HG02884 (cell line): ENCODE results near the gene TCHHL1.

ENCODE experiments used
- ATAC-seq: cut with Tn5 transposase; IDR thresholded peaks from one replicate; pipeline ENCODE4 v1.9.1; 2021; ENCODE audit warnings: mild to moderate bottlenecking, moderate library complexity; ENCODE audit not compliant: unreplicated experiment

The TCHHL1 gene

DNA sequence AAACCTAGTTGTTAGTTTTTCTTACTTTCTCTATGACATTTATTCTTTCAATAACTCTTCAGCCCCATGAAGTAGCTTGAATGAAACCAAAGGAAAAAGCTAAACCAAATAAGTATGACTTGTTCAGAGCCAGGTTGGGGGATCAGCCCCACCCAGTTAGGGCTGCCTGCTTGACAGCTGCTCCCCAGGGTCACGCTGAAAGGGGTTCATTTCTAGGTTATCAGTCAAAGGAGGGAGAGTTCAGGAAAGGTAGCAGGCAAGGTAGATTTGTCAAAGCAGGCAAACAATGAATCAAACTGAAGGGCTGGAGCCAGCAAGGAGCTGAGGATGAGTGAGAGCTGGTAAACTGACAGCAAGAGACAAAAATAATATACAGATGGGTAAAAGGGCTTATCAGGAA, 49.0 kb downstream of the TCHHL1 start:
- no peak for ATAC-seq

DNA sequence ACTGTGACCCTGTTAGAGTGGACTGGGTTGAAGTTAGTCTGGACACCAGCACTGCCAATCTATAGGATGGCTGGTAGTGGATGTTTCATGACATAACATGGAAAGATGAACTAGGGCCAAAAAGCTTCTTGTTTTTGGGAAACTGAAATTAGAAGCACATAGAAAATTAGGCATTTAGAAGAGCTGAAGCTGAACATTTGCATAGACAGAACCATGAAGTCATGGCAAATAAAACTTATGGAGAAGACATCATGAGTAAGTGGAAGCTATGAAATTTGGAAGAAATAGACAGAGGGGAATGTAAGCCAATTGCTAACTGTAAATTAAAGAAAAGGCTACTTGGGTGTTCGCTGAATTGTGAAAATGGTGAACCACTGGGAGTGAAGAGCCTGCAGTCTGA, 49.4 kb downstream of the TCHHL1 start:
- ATAC-seq = no peak

DNA sequence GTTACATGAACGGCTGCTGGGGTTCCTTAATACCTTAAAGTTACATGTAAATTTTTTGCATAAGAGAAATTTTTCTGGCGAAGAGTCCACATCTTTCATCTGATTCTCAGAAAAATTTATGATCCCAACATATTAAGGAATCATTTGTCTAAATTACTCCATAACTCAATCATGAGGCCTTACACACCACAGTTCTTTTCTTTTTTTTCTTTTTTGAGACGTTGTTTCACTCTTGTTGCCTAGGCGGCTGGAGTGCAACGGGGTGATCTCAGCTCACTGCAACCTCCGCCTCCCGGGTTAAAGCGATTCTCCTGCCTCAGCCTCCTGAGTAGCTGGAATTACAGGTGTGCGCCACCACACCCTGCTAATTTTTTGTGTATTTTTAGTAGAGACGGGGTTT, 50.0 kb downstream of the TCHHL1 start:
- no peak for ATAC-seq

DNA sequence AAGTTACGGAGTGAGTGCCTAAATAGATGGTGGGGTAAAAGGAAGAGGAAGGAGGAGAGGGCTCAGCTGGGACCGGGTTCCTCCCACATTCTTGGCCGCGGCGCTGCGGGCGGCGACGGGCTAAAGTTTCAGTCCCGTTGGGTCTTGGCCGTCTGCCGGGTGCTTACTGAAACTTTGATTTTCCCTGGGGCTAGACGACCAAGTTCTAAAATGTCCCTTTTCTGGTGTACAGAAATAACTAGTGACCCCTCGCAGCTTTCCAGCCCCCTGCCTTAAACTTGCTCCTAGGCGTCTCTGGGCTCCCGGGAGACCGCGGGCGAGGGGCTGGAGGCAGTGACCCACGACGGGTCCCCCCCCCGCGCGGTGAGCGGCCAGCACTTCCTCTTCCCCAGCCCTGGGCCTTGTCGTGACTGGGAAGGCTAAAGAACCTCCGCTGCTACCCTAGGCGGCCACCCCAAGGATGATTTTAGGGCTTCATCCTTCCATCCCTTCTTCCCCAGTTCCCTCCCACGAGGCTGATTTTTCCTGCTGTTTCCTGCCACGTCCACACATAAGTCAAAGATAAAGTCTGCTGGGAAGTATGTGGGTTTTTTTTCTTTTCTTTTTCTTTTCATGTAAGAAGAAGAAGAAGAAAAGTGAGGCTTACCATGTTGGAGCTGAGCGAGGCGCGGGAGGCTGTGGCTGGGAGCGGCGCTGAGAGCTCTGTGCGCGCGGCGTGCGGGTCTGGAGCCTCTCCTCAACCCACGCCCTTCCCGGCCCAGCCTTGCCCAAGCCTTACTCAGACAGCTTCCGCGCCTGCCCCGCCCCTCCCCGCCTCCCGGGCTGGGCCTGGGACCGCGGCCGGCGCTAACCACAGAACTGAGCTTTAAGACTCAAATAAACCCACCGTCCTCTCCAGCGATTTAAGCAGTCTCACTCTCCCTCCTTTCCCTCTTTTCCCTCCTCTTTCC, 52.3 kb downstream of the TCHHL1 start, which contains the start of gene S100A11:
S100A11 (minus strand) TSS at position 738 of the 950 bp plus-strand sequence; CDS start at position 649, 89 bp downstream.
- no peak for ATAC-seq

DNA sequence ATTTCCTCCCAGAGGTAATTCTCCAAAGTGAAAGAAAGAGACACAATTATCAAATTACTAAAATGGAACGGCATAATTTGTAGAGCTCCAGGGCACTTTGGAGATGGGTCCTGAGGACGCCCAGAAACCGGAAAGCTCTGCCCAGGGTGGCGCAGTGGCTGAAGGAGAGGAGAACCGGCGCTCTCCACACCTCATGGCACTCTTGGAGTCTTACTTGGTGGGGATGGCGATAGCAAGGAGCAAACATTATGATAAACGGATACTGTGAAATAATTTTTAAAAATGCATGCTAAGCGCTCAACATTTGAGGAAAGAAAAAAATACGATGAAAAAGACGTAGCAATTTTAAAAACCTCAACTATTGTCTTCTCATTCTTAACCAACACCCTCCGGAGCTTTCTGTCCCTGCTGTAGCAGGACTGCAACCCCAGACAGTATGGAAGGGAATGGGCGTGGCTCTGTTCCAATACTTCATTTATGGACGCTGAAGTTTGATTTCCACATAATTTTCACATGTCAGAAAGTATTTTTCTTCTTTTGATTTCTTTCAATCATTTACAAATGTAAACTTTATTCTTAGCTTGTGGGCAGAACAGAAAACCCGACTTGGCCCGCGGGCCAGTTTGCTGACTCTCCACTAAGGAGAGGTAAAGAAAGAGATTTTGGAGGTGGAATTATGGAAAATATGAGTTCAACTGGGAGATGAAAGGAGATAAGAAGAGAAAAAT, 53.2 kb downstream of the TCHHL1 start:
- ATAC-seq = no peak

DNA sequence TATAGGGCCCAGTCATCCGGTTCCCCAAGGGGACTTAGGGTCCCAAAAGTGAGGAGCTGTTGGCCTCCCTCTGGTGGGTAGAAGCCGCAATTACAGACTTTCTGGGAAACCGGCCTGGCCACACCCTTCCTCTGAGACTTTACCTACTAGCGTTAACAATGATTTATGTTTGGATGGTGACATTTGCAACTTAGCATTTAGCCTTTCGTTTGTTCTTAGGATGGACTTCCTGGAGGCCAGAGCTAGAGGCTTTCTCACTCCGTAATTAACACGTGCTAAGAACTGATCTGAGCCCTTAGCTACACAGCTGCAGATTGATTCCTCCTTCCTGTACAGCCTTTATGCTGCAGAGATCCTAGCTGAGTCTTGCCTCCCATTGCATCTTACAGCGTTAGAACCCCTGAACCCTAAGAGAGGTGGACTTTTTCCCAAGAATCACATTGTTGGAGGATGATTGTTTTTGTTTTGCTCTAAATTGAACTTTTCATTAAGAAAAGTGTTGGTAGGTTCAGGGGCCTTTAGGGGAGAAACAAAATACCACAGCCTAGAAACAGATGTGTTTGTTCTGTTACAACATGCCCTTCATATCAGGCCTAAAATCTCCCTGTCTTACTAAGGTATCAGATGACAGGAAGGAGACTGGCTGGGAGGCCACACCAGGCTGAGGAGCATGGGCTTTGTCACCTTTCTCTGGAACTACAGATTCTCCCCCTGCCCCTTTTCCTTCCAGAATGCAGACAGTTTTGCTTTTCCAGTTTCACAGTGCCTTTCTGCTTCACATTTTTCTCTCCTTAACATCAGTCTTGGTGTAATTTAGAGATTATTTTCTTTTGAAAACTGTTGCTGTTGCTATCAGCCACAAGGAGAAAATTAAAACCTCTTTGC, 54.0 kb downstream of the TCHHL1 start:
- ATAC-seq = no peak

DNA sequence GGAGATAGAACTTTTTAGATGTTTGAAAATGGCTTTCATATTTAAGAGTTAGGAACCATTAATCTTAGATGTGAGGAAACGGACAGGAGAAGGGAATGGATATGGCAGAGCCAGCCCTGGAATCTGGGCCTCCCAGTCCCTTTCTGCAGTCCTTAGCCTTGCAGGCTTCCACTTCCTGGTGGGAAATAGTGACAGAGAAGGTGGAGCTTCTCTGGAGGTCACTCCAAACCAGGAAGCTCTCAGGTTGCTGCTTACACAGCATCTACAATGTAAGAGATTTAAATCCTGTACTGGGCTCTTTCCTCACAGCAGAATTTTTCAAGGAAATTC, 54.6 kb downstream of the TCHHL1 start:
- no peak for ATAC-seq
